Stimulated activated CD8-positive, alpha-beta memory T cell treated with anti-CD3 and anti-CD28 coated beads, Interleukin-7, amount 100 ng/mL, for 1 hour (primary cell): ENCODE data around the gene ELOA.
A peak's percentile ranks its signal among the peaks of the same experiment; 100 is the strongest.
"Not testable (repeated sequence)": the region's sequence is repeated elsewhere in the genome, so short reads cannot be mapped to it uniquely, and the experiment has no call there.

ENCODE experiments used
- DNase-seq, 2 donors: peaks; one replicate each; pipeline ENCODE4 v3.0.0-alpha.2; 2020; ENCODE audit warnings: low read depth in 2 of 2

The ELOA gene

DNA sequence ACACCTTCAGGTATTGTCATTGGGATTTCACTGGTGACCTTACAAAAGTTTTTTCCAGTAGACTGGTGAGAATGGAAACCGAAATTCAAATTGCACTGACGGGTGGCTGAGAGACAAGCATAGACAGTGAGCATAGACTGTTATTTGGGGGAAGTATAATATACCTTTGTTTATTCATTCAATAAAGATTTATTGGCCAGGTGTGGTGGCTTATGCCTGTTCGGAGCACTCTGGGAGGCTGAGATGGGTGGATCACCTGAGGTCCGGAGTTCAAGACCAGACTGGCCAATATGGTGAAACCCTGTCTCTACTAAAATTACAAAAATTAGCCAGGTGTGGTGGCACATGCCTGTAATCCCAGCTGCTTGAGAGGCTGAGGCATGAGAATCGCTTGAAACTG is 10.0 kb upstream of the ELOA start:
- DNase-seq: not testable (repeated sequence)

DNA sequence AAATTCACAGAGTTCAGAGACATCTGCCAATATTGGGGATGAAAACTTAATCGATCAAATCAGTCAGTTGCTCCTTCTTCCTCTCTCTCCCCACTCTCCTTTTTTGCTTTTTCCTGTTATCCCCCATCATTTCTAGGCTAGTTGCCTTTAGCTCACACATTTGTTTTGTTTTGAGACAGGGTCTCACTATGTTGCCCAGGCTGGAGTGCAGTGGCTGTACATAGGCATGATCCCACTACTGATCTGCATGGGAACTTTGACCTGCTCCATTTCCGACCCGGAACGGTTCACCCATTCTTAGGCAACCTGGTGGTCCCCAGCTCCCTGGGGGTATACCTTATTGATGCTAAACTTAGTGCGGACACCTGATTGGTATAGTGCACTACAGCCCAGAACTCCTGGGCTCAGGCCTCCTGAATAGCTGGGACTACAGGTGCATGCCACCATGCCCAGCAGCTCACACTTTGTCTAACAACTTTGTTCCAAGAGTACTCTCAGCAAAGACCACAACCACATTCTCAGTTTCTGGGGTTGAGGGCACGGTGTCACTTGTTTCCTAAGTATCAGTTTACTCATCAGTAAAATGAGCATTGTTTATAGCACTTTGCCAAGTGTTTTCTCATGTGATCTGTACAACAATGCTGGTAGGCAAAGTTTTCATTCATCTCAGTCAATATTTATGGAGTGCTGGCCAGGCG is 6.7 kb upstream of the ELOA start:
- DNase-seq: no peak

DNA sequence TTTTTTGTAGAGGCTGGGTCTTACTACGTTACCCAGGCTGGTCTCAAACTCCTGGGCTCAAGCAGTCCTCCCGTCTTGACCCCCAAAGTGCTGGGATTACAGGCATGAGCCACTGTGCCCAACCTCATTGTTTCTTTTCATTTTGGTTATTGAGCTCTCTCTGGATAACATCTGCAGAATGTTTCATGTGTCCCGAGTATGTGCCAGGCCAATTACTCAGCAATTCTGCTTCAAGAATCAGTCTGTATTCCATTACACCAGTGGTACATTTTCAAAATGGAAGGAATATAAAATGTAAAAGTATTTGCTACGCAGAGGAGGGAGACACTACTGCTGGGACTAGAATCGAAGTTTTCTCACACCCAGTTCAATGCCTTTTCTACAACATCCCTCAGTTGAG is 1.7 kb upstream of the ELOA start:
- no peak for DNase-seq

DNA sequence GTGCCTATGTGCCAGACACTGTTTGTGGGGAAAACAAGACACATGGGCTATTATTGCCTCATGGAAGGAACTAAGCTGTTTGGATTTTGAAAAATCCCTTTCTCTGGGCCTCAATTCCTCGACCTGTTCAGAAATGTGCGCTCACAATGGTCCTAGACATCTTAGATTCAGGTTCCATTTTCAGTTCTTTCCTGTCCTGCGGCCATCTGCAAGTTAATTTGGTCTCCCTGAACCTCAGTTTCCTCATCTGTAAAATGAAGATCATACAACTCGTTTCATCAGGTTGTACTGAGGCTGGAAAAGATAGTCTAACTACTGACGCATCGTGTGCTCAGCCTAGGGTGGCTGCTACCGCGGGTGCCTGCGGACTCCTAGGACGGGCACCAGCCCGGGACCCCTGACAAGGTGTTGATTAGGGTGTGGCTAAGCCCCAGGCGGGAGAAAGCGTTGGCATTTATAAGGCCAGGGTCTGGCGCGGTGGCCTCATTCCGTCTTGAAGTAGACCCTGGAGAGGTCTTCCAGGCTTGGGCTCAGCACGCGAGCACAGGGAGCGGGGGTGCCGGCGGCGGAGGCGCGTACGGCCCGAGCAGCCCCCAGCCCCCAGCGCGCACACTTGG is 493 bp upstream of the ELOA start:
- no peak for DNase-seq

DNA sequence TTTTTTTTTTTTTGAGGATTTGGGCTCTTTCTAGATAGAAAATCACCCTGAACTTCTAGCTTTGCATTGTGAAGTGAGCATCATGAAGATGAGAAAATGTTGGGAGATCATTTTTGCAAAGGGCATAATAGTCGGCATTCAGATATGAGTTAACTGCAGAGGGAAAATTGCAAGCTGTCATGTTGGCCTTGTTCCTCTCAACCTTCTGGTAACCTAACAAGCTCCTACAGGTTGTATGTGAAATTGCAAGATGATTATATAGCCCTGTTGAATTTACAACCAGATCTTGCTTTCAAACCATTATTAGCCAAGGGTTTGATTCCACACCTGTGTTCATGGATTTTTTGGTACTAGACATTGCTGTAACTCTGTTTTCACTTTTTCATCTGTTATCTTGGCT is 2.2 kb downstream of the ELOA start:
- DNase-seq: no peak

DNA sequence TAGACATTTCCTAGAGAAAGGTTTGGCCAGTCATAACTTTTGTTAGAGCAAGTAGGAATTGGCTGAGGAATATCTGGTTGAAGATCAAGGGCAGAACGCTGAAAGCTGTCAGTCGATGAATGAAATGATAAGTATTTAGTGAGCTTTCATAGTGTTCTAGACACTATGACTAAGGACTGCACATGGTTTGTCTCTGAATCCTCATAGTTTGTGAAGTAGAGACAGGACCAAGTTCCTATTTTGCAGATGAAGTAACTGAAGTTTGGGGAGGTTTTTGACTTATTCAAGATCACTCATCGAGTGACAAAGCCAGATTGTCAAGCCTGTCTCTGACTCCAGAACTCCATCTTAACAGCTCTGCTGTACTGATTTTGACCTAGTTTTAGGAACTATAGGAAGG is 4.7 kb downstream of the ELOA start:
- no peak for DNase-seq

DNA sequence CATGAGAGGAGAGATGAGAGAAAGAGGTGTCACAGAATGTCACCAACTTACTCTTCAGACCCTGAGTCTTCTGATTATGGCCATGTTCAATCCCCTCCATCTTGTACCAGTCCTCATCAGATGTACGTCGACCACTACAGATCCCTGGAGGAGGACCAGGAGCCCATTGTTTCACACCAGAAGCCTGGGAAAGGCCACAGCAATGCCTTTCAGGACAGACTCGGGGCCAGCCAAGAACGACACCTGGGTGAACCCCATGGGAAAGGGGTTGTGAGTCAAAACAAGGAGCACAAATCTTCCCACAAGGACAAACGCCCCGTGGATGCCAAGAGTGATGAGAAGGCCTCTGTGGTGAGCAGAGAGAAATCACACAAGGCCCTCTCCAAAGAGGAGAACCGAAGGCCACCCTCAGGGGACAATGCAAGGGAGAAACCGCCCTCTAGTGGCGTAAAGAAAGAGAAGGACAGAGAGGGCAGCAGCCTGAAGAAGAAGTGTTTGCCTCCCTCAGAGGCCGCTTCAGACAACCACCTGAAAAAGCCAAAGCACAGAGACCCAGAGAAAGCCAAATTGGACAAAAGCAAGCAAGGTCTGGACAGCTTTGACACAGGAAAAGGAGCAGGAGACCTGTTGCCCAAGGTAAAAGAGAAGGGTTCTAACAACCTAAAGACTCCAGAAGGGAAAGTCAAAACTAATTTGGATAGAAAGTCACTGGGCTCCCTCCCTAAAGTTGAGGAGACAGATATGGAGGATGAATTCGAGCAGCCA is 8.0 kb downstream of the ELOA start:
- no peak for DNase-seq

DNA sequence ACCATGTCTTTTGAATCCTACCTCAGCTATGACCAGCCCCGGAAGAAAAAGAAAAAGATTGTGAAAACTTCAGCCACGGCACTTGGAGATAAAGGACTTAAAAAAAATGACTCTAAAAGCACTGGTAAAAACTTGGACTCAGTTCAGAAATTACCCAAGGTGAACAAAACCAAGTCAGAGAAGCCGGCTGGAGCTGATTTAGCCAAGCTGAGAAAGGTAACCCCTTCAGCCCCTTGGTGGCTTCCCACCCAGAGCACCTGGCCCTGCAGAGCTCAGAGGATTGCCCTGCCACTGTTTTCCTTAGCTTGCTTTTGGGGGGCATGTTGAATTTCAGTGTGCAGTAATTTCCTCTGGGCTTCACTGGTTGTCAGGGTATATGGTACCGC is 8.5 kb downstream of the ELOA start:
- no peak for DNase-seq

DNA sequence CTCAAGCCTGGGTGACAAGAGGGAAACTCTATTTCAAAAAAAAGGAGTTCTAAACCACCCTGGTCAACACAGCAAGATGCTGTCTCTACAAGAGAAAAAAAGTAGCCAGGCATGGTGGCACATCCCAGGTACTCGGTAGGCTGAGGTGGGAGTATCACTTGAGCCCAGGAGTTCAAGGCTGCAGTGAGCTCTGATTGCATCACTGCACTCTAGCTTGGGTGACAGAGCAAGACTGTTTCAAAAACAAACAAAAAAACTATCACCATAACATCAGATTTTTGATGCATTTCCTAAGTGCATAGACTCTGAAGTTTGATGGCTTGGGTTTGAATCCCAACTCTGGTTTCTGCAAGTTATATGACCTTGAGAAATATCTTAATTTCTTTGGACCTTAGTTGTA is 9.6 kb downstream of the ELOA start:
- no peak for DNase-seq

DNA sequence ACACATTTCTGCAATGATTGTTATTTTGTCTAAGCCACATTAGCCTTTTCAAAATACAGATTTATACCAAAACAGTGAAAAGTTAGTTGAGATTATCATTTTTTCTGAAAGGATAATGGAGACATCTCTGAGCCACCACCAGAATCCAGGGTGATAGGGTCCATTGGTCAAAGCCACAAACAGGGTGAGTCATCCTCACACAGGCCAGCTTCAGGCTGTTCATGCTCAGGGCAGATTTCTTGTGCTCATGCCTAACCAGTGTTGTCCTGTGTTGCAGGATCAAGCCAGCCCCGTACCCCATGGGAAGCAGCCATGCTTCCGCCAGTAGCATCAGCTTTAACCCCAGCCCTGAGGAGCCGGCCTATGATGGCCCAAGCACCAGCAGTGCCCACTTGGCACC is 13.4 kb downstream of the ELOA start:
- no peak for DNase-seq

DNA sequence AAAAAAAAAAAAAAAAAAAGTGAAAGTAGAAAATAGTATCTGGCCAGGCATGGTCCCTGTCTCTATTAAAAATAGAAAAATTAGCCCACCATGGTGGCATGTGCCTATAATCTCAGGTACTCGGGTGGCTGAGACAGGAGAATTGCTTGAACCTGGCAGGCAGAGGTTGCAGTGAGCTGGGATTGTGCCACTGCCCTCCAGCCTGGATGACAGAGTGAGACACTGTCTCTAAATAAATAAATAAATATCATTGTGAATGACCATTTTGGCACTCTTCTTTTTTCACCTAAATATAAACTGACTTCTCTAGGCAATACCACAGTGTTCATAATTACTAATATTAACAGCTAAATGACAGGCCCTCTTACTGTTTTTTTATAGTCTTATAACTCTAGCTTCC is 14.5 kb downstream of the ELOA start:
- DNase-seq: no peak

DNA sequence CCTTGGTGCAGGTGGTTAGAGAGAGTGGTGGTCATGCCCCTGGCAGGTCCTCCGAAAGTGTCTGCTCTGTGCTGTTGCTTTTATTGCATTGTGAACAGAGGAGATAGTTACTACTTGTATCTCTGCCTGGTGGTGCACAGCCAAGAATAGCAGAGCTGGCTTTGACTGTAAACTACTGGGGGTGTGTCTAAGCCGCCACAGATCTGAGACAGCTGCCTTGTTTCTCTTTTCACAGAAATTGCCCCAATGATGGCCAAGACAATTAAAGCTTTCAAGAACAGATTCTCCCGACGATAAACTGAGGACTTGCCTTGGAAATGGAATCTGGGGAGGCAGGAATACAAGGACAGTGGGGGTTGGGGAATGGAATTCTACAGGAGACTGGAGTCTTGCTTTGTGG is 16.0 kb downstream of the ELOA start:
- DNase-seq: no peak

DNA sequence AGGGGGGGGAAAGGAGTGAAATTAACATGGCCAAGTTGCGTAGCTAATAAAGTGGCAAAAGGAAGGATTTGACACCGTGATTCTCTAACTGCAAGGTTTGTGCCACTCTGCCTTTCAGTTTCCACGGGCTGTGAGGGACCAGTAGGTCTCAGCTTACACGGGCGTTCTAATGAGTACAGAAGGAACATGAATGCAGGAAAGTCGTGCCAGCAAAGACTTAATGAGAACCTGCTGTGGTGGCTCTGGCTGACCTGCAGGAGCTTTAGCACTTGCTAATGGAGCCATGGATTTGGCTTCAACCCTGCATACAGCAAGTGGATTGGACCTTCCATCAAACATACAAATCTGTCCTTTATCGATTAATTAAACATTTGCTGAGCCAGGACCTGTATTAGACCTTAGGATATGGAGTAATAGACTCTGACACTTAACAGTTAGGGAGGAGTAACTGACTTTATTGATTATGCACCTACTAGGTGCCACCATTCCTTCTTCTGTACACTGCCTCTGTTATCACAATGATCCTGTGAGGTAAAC is 19.8 kb downstream of the ELOA start:
- no peak for DNase-seq

DNA sequence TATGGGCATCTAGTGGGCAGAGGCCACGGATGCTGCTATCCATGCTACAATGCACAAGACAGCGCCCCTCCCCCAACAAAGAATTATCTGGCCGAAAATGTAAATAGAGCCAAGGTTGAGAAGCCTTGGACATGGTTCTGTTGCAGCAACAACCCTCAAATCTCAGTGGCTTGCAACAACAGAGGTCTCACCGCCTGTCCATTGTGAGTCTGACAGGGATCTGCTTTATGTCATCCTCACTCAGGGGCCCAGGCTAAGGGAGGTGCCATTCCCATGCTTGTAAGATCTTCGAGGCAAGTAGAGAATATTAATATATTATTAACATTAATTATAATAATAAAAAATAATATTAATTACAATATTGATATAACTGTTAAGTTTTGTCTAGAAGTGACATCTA is 25.5 kb downstream of the ELOA start:
- DNase-seq: no peak

DNA sequence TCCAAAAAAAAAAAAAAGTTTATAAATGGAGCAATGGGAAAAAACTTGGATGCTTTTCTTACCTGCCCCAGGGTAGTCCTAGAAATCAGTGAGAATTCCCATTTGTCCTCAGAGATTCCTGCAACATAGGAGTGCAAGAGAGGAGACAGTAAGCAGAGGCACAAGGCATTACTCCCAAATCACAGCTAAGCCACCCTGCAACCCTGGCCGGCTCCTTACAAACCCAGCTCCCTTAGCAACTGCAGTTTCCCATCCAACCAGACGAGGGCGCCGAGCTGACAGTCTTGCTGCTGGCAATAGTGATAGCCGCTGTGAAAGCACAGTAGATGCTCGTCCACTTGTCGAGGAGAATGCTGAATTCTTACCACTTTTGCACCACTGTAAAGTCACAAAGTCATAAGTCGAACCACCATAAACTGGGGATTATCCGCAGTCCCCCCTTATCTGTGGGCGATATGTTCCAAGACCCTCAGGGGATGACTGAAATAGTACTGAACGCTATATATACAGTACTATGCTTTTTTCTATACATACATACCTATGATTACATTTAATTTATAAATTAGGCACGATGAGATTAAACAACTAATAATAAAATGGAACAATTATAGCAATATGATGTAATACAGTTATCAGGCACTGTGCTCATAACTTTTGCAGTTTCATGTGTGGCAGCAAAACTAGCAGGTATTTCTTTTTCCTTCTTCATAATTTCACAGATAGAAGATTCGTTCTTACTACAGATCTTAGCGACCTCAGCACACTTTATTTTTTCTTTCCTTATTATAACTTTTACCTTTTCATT is 29.0 kb downstream of the ELOA start:
- peak; percentile 70 to 80 for DNase-seq

DNA sequence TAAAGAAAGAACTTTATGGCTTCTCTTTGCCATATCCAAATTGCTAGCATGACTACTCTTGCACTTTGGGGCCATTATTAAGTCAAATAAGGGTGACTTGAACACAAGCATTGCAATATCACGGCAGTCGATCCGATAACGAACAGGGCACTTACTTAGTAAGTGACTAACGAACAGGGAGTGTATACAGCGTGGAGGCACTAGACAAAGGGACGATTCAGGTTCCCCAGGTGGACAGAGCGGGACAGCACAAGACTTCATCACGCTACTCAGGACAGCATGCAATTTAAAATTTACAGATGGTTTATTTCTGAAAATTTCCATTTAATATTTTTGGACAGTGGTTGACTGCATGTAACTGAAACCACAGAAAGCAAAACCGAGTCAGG is 29.6 kb downstream of the ELOA start:
- DNase-seq: no peak

DNA sequence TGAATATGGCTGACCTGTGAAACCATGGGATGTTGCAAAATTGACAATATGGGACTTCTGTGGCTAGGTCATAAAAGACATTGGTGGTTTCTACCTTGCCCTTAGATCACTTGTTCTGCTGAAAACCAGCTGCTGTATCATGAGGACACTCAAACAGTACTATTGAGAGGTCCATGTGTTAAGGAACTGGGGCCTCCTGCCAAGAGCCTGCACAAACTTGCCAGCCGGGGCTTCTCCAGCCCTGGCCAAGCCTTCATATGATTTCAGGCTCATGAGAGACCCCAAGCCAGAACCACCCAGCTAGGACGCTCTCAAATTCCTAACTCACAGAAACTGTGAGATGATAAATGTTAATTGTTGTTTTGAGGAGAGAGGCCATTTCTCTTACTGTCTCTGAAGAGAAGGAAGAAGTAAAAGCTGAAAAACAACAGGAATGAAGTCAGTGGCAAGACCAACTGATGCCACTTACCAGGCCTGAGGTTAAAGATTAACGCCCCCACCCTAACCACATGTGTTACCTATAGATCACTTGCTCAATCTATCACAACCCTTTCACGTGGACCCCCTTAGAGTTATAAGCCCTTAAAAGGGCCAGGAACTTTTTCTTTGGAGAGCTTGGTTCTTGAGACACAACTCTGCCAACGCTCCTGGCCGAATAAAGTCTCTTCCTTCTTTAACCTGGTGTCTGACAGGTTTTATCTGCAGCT is 31.1 kb downstream of the ELOA start:
- no peak for DNase-seq

DNA sequence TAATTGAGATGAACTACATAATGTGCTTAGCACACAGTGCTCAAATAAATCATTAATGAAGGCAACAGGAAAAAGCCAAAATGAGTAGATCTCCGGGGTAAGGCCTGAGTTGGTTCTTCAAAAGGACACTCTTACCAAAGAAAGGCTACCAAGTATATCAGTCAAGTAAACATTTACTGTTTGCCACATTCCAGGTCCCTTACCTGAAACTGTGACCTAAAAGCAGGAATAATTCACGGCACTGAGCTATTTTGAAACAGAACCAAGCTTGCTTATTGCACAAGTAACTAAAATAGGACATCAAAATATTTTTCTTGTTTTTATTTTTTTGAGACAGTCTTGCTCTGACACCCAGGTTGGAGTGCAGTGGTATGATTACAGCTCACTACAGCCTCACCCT is 32.9 kb downstream of the ELOA start:
- DNase-seq: no peak

DNA sequence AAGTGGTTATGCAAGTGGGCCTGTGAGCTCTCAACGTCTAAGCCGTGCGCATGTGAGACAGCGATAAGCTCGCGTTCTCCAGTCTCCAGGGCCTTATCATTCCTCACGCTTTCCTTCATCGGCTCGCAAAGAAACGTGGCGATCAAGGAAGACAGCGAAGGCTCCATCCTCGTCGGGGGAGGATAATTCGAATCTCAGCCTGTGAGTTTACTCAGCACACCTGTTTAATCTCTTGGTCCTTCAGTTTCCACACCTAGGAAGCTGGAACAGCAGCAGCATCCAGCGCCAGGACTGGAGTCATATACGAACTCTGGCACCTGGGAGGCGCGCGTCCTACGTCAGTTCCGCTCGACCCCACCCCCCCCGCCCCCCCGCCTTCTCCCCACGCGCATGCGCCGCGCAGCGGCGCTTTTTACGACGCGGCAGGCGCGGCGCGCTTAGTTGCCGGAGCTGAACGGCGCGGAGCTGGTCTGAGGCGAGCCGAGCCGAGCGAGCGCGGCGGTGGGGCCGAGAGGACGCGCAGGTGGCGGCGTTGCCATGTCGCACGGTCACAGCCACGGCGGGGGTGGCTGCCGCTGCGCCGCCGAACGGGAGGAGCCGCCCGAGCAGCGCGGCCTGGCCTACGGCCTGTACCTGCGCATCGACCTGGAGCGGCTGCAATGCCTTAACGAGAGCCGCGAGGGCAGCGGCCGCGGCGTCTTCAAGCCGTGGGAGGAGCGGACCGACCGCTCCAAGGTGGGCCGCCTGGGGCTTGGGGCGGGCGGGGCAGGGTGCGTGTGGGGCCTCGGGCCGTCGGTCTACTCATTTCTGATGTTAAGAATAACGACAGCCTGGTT is 34.9 kb downstream of the ELOA start, which contains the start of gene PITHD1:
TSS of gene PITHD1 (plus strand) at position 440 of the 836 bp plus-strand sequence. CDS start at position 538, 98 bp downstream.
- peak; percentile 51 to 53 for DNase-seq

DNA sequence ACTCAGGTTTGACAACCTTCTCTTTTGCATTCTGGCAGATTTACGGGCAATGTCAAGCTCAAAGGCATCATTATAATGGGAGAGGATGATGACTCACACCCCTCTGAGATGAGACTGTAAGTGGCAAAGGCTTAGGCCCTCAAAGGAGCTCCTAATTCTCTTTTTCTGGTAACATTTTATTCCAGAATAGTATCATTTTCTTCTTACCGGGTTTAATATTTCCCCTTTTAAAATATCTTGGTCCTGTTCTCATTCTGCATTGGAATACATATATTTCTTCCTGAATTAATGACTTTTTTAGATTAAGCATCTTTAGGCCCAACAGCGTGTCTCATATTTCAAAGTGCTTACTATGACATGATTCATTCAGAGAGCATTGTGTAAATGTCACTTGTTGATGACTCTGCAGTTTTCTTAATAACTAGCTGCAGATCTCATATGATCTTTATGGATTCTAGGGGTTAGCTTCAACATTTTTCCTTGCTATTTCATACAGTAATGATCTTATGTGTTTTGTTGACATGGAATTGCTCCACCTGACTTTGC is 36.6 kb downstream of the ELOA start:
- DNase-seq: no peak
